Suprapubic skin (tissue), 4 donors: ENCODE results near the gene ZNF182. TPM values are rescaled to one million over a fixed set of nuclear protein-coding genes. Genes with fewer than 3 reads are reported as not detected.
"Not testable (repeated sequence)": the region's sequence is repeated elsewhere in the genome, so short reads cannot be mapped to it uniquely, and the experiment has no call there.

Experiments
- DNase-seq, 2 donors: peaks; one replicate each; pipeline ENCODE4 v3.0.0-alpha.2; 2019; ENCODE audit warnings: low spot score in 2 of 2
- H3K27ac ChIP-seq: fragments of 200-600 bp; sonication (generic); one replicate; pipeline ENCODE4 v1.5.1; 2019
- H3K27me3 ChIP-seq: fragments of 200-600 bp; sonication (generic); one replicate; pipeline ENCODE4 v1.5.1; 2019
- H3K36me3 ChIP-seq: fragments of 200-600 bp; sonication (generic); one replicate; pipeline ENCODE4 v1.5.1; 2019
- H3K4me1 ChIP-seq: fragments of 200-600 bp; sonication (generic); one replicate; pipeline ENCODE4 v1.5.1; 2019
- H3K4me3 ChIP-seq: fragments of 200-600 bp; sonication (generic); one replicate; pipeline ENCODE4 v1.5.1; 2019; ENCODE audit warnings: mild to moderate bottlenecking
- H3K9me3 ChIP-seq: fragments of 200-600 bp; sonication (generic); one replicate; pipeline ENCODE4 v1.5.1; 2019
- CTCF ChIP-seq, 2 donors: fragments of 200-600 bp in 1 of 2; fragments of 450-650 bp in 1 of 2; sonication (generic) in 1 of 2; IDR thresholded peaks; one replicate each; pipeline ENCODE4 v1.5.1; 2016 to 2019; ENCODE audit warnings: antibody characterized with exemption in 2 of 2, mild to moderate bottlenecking in 1 of 2, moderate library complexity in 1 of 2
- EP300 ChIP-seq: sonication (generic); formaldehyde crosslinking; IDR thresholded peaks from one replicate; pipeline ENCODE4 v1.6.1; 2017; ENCODE audit warnings: antibody characterized with exemption
- POLR2A ChIP-seq, 2 donors: fragments of 450-650 bp; IDR thresholded peaks; one replicate each; pipeline ENCODE4 v1.6.1; 2017; ENCODE audit warnings: antibody characterized with exemption in 2 of 2, mild to moderate bottlenecking in 2 of 2, moderate library complexity in 2 of 2
- POLR2AphosphoS5 ChIP-seq, 3 donors: sonication (generic); formaldehyde crosslinking; IDR thresholded peaks; one replicate each; pipeline ENCODE4 v1.6.1; 2017; ENCODE audit warnings: antibody characterized with exemption in 3 of 3
- WGBS: methylation state at CpG from one replicate; pipeline ENCODE4 v1.1.5; 2018; 5-methylcytosine and 5-hydroxymethylcytosine counted together
- total RNA-seq, 4 donors: library from RNA; depleted of rRNA; stranded (reverse); fragments of >200 nt; gene quantifications; one replicate each; pipeline ENCODE4 v1.1.0, GENCODE V29; 2016

ZNF182 gene
- total RNA-seq, 4 donors from 2014 or later = 2.1 to 6.7 (median 3.3) TPM

- 29% methylated on average over 4 of the region's 4 CpGs for whole genome bisulfite sequencing
Observed at GRCh38 chrX:47958761-47959342, 44.9 kb downstream of the ZNF182 start.

DNA sequence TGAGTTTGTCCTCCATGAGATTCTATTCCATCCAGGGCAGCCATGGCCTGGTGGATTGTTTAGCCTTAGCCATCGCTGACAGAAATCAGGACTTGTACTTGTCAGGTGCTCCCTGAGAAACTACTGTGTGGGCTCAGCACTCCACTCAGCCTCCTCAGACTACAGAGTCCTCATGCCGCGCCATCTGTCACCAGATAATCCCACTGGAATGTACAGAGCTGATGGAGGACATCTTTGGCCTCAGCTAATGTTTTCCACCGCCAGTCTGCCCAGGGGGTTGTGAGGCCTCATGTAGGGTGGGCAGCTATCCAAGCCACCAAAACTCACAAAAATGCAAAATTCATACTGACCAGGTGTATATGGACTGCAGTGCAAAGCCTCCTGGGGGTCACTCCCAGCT is 45.6 kb downstream of the ZNF182 start:
- not testable (repeated sequence) for H3K27ac ChIP-seq, H3K27me3 ChIP-seq, H3K4me1 ChIP-seq, DNase-seq, H3K4me3 ChIP-seq, H3K36me3 ChIP-seq, H3K9me3 ChIP-seq
- 20% methylated on average over 1 of the region's 4 CpGs for WGBS

More at GRCh38 chrX:47958761-47959342, 44.9 kb downstream of the ZNF182 start:
- Histone ChIP-seq H3K27ac (no peak overlapping the region), H3K4me3 (no peak overlapping the region), H3K9me3 (no peaks in the 10 kb centered on the region), H3K27me3 (no peaks in the 10 kb centered on the region), H3K36me3 (no peaks in the 10 kb centered on the region), H3K4me1 (no peaks in the 10 kb centered on the region)
- DNase-seq = no peak
- TF ChIP-seq POLR2AphosphoS5 (IDR thresholded peaks at IDR 0.05) (no peak), CTCF (IDR thresholded peaks at IDR 0.05) (no peak), EP300 (no peak), POLR2A (IDR thresholded peaks at IDR 0.05) (no peak)

DNA sequence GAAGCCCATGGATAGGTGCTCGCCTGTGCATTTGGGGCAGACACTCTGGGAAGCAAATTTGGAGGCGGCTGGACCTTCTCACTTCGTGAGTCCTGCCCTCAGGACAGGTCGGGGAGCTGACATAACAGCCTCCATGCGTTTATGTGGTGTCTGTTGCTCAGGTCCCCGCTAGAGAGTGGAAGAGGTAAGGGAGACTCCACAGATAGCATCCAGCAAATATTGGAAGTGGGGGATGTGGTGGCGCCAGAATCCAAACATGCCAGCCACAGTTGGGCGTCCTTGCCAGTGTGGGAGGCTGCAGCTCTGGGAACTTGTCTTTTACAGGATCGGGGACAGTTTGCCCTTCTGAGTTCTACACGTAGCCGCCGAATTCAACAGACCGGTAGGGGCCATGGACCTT is 47.8 kb downstream of the ZNF182 start:
- no peaks in the 10 kb centered on the region for H3K36me3 ChIP-seq
- no peaks in the 10 kb centered on the region for H3K27me3 ChIP-seq
- TF ChIP-seq POLR2A (IDR thresholded peaks at IDR 0.05) = no peak
- TF ChIP-seq CTCF (IDR thresholded peaks at IDR 0.05) = no peak
- TF ChIP-seq POLR2AphosphoS5 (IDR thresholded peaks at IDR 0.05) = no peak
- TF ChIP-seq EP300 = no peak
- H3K4me1 ChIP-seq = no peaks in the 10 kb centered on the region
- 84% methylated on average over 11 of the region's 13 CpGs for WGBS
- no peak overlapping the region for H3K4me3 ChIP-seq
- DNase-seq = no peak
- no peak overlapping the region for H3K27ac ChIP-seq
- H3K9me3 ChIP-seq = no peaks in the 10 kb centered on the region

DNA sequence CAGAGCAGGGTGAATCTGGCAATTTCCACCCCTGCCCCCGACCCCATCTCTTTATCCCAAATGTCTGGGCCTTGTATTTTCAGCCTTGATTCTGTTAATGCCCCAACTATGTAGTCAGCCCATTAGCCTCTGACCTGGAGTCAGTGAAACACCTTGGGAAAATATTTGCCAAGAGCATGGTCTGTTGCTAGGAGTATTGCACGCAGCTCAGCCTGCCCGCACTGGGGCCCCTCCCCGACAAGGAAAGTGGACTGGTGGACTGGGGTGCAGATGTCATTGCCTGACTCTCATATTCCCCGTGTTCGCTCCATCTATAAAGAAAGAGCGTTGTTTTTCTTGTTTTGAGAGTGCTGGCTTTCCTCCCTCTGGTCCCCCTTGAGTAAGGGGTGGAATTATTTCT is 48.5 kb downstream of the ZNF182 start:
- not testable (repeated sequence) for DNase-seq, H3K4me1 ChIP-seq, H3K27me3 ChIP-seq, H3K27ac ChIP-seq, H3K36me3 ChIP-seq, H3K9me3 ChIP-seq, H3K4me3 ChIP-seq
- 78% methylated on average over 5 of the region's 7 CpGs for whole genome bisulfite sequencing

DNA sequence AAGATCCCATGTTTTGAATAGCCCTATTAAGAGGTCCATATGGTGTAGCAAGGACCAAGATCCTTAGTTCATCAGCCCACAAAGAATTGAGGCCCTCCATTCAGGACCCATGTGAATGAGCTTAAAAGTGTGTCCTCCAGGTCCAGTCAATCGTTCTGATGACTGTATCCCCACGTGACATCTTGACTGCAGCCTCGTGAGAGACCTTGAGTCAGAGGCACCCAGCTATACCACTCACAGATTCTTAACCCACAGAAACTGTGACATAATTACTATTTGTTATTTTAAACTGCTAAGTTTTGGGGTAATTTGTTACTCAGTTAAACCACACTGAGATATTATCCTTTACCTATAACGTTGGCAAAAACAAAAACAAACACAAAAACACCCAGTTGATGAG is 62.4 kb downstream of the ZNF182 start:
- Histone ChIP-seq H3K36me3 (no peaks in the 10 kb centered on the region), H3K4me3 (no peak overlapping the region), H3K9me3 (no peaks in the 10 kb centered on the region), H3K27ac (no peak overlapping the region), H3K27me3 (no peaks in the 10 kb centered on the region), H3K4me1 (no peaks in the 10 kb centered on the region)
- no peak for TF ChIP-seq CTCF (IDR thresholded peaks at IDR 0.05)
- TF ChIP-seq POLR2A (IDR thresholded peaks at IDR 0.05) = no peak
- no peak for TF ChIP-seq EP300
- TF ChIP-seq POLR2AphosphoS5 (IDR thresholded peaks at IDR 0.05) = no peak
- no peak for DNase-seq
- WGBS = 63% methylated on average over 4 of the region's 4 CpGs

DNA sequence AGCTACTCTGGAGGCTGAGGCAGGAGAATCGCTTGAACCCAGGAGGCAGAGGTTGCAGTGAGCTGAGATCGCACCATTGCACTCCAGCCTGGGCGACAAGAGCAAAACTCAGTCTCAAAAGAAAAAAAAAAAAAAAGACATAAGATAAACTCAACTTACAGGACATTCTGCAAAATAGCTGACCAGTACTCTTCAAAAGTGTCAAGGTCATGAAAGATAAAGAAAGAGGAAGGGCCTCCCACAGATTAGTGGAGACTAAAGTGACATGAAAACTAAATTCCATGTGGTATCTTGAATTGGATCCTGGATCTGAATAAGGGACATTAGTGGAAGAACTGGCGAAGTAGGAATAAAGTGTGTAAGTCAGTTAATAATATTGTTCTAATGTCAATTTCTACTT is 63.3 kb downstream of the ZNF182 start:
- Histone ChIP-seq H3K9me3 (no peaks in the 10 kb centered on the region), H3K36me3 (no peaks in the 10 kb centered on the region), H3K4me1 (no peaks in the 10 kb centered on the region), H3K27ac (no peak overlapping the region), H3K27me3 (no peaks in the 10 kb centered on the region), H3K4me3 (no peak overlapping the region)
- WGBS = 92% methylated on average over 4 of the region's 4 CpGs
- TF ChIP-seq POLR2AphosphoS5 (IDR thresholded peaks at IDR 0.05) (no peak), CTCF (IDR thresholded peaks at IDR 0.05) (no peak), POLR2A (IDR thresholded peaks at IDR 0.05) (no peak), EP300 (no peak)
- no peak for DNase-seq
